ENCODE results near the gene CSH2.
"Not testable (repeated sequence)": the region's sequence is repeated elsewhere in the genome, so short reads cannot be mapped to it uniquely, and the experiment has no call there.

The CSH2 gene

GRCh38 chr17:63880706-63881105 lies 7.2 kb upstream of the CSH2 start:
- H3K9me3 ChIP-seq (ENCODE audit: control insufficient read depth in 1 of 2, low read length in 2 of 2) = no peaks in the 10 kb centered on the region
- H3K27me3 ChIP-seq (ENCODE audit: control insufficient read depth in 1 of 2, insufficient read depth in 2 of 2, low read length in 2 of 2) = no peaks in the 10 kb centered on the region
- H3K36me3 ChIP-seq (ENCODE audit: control insufficient read depth in 1 of 2, insufficient read depth in 2 of 2, low read length in 2 of 2) = no peaks in the 10 kb centered on the region
- no peaks in the 10 kb centered on the region for H3K4me1 ChIP-seq (ENCODE audit: control insufficient read depth in 1 of 2, insufficient read depth in 2 of 2, low read length in 2 of 2)
- H3K27ac ChIP-seq (ENCODE audit: low read depth, low read length) = no peak overlapping the region
- no peak overlapping the region for H3K9ac ChIP-seq (ENCODE audit: low read depth in 1 of 2, low read length in 2 of 2)
- H3K4me3 ChIP-seq (ENCODE audit: low read depth in 1 of 2, low read length in 2 of 2) = no peak overlapping the region

GRCh38 chr17:63878413-63878812 lies 4.9 kb upstream of the CSH2 start:
- H3K9me3 ChIP-seq (ENCODE audit: control insufficient read depth in 1 of 2, low read length in 2 of 2); H3K36me3 ChIP-seq (ENCODE audit: control insufficient read depth in 1 of 2, insufficient read depth in 2 of 2, low read length in 2 of 2); H3K4me3 ChIP-seq (ENCODE audit: low read depth in 1 of 2, low read length in 2 of 2); H3K4me1 ChIP-seq (ENCODE audit: control insufficient read depth in 1 of 2, insufficient read depth in 2 of 2, low read length in 2 of 2); H3K27ac ChIP-seq (ENCODE audit: low read depth, low read length); H3K9ac ChIP-seq (ENCODE audit: low read depth in 1 of 2, low read length in 2 of 2); H3K27me3 ChIP-seq (ENCODE audit: control insufficient read depth in 1 of 2, insufficient read depth in 2 of 2, low read length in 2 of 2): not testable (repeated sequence)

GRCh38 chr17:63874693-63875092 lies 1.2 kb upstream of the CSH2 start:
- not testable (repeated sequence) for H3K36me3 ChIP-seq (ENCODE audit: control insufficient read depth in 1 of 2, insufficient read depth in 2 of 2, low read length in 2 of 2); H3K4me3 ChIP-seq (ENCODE audit: low read depth in 1 of 2, low read length in 2 of 2); H3K9me3 ChIP-seq (ENCODE audit: control insufficient read depth in 1 of 2, low read length in 2 of 2); H3K4me1 ChIP-seq (ENCODE audit: control insufficient read depth in 1 of 2, insufficient read depth in 2 of 2, low read length in 2 of 2); H3K9ac ChIP-seq (ENCODE audit: low read depth in 1 of 2, low read length in 2 of 2); H3K27ac ChIP-seq (ENCODE audit: low read depth, low read length); H3K27me3 ChIP-seq (ENCODE audit: control insufficient read depth in 1 of 2, insufficient read depth in 2 of 2, low read length in 2 of 2)

- H3K36me3 ChIP-seq (ENCODE audit: control insufficient read depth in 1 of 2, insufficient read depth in 2 of 2, low read length in 2 of 2); H3K27ac ChIP-seq (ENCODE audit: low read depth, low read length); H3K9me3 ChIP-seq (ENCODE audit: control insufficient read depth in 1 of 2, low read length in 2 of 2); H3K4me3 ChIP-seq (ENCODE audit: low read depth in 1 of 2, low read length in 2 of 2); H3K4me1 ChIP-seq (ENCODE audit: control insufficient read depth in 1 of 2, insufficient read depth in 2 of 2, low read length in 2 of 2); H3K9ac ChIP-seq (ENCODE audit: low read depth in 1 of 2, low read length in 2 of 2); H3K27me3 ChIP-seq (ENCODE audit: control insufficient read depth in 1 of 2, insufficient read depth in 2 of 2, low read length in 2 of 2): not testable (repeated sequence)
Measured at GRCh38 chr17:63874061-63874626, 667 bp upstream of the CSH2 start.

GRCh38 chr17:63871646-63872365 lies 1.7 kb downstream of the CSH2 start:
- not testable (repeated sequence) for H3K27ac ChIP-seq (ENCODE audit: low read depth, low read length); H3K4me1 ChIP-seq (ENCODE audit: control insufficient read depth in 1 of 2, insufficient read depth in 2 of 2, low read length in 2 of 2); H3K4me3 ChIP-seq (ENCODE audit: low read depth in 1 of 2, low read length in 2 of 2); H3K36me3 ChIP-seq (ENCODE audit: control insufficient read depth in 1 of 2, insufficient read depth in 2 of 2, low read length in 2 of 2); H3K9me3 ChIP-seq (ENCODE audit: control insufficient read depth in 1 of 2, low read length in 2 of 2); H3K27me3 ChIP-seq (ENCODE audit: control insufficient read depth in 1 of 2, insufficient read depth in 2 of 2, low read length in 2 of 2); H3K9ac ChIP-seq (ENCODE audit: low read depth in 1 of 2, low read length in 2 of 2)

GRCh38 chr17:63870292-63870665 lies 3.2 kb downstream of the CSH2 start:
- H3K27ac ChIP-seq (ENCODE audit: low read depth, low read length); H3K4me1 ChIP-seq (ENCODE audit: control insufficient read depth in 1 of 2, insufficient read depth in 2 of 2, low read length in 2 of 2); H3K36me3 ChIP-seq (ENCODE audit: control insufficient read depth in 1 of 2, insufficient read depth in 2 of 2, low read length in 2 of 2); H3K9ac ChIP-seq (ENCODE audit: low read depth in 1 of 2, low read length in 2 of 2); H3K4me3 ChIP-seq (ENCODE audit: low read depth in 1 of 2, low read length in 2 of 2); H3K27me3 ChIP-seq (ENCODE audit: control insufficient read depth in 1 of 2, insufficient read depth in 2 of 2, low read length in 2 of 2); H3K9me3 ChIP-seq (ENCODE audit: control insufficient read depth in 1 of 2, low read length in 2 of 2): not testable (repeated sequence)

- not testable (repeated sequence) for H3K9me3 ChIP-seq (ENCODE audit: control insufficient read depth in 1 of 2, low read length in 2 of 2); H3K36me3 ChIP-seq (ENCODE audit: control insufficient read depth in 1 of 2, insufficient read depth in 2 of 2, low read length in 2 of 2); H3K4me3 ChIP-seq (ENCODE audit: low read depth in 1 of 2, low read length in 2 of 2); H3K27ac ChIP-seq (ENCODE audit: low read depth, low read length); H3K9ac ChIP-seq (ENCODE audit: low read depth in 1 of 2, low read length in 2 of 2); H3K4me1 ChIP-seq (ENCODE audit: control insufficient read depth in 1 of 2, insufficient read depth in 2 of 2, low read length in 2 of 2); H3K27me3 ChIP-seq (ENCODE audit: control insufficient read depth in 1 of 2, insufficient read depth in 2 of 2, low read length in 2 of 2)
Measured at GRCh38 chr17:63869491-63870291, 3.8 kb downstream of the CSH2 start.

- H3K27ac ChIP-seq (ENCODE audit: low read depth, low read length) = not testable (repeated sequence)
Measured at GRCh38 chr17:63866625-63867024, 6.9 kb downstream of the CSH2 start.

GRCh38 chr17:63859257-63859656 lies 14.2 kb downstream of the CSH2 start:
- Histone ChIP-seq H3K9ac (ENCODE audit: low read depth in 1 of 2, low read length in 2 of 2) (no peak overlapping the region), H3K36me3 (ENCODE audit: control insufficient read depth in 1 of 2, insufficient read depth in 2 of 2, low read length in 2 of 2) (no peaks in the 10 kb centered on the region), H3K27me3 (ENCODE audit: control insufficient read depth in 1 of 2, insufficient read depth in 2 of 2, low read length in 2 of 2) (no peaks in the 10 kb centered on the region), H3K4me3 (ENCODE audit: low read depth in 1 of 2, low read length in 2 of 2) (no peak overlapping the region), H3K9me3 (ENCODE audit: control insufficient read depth in 1 of 2, low read length in 2 of 2) (no peaks in the 10 kb centered on the region), H3K4me1 (ENCODE audit: control insufficient read depth in 1 of 2, insufficient read depth in 2 of 2, low read length in 2 of 2) (no peaks in the 10 kb centered on the region), H3K27ac (ENCODE audit: low read depth, low read length) (no peak overlapping the region)

More at GRCh38 chr17:63866625-63867024, 6.9 kb downstream of the CSH2 start:
- not testable (repeated sequence) for H3K4me1 ChIP-seq (ENCODE audit: control insufficient read depth in 1 of 2, insufficient read depth in 2 of 2, low read length in 2 of 2); H3K9ac ChIP-seq (ENCODE audit: low read depth in 1 of 2, low read length in 2 of 2); H3K27me3 ChIP-seq (ENCODE audit: control insufficient read depth in 1 of 2, insufficient read depth in 2 of 2, low read length in 2 of 2); H3K9me3 ChIP-seq (ENCODE audit: control insufficient read depth in 1 of 2, low read length in 2 of 2); H3K4me3 ChIP-seq (ENCODE audit: low read depth in 1 of 2, low read length in 2 of 2); H3K36me3 ChIP-seq (ENCODE audit: control insufficient read depth in 1 of 2, insufficient read depth in 2 of 2, low read length in 2 of 2)

GRCh38 chr17:63856425-63856824 lies 17.1 kb downstream of the CSH2 start:
- H3K9me3 ChIP-seq (ENCODE audit: control insufficient read depth in 1 of 2, low read length in 2 of 2); H3K36me3 ChIP-seq (ENCODE audit: control insufficient read depth in 1 of 2, insufficient read depth in 2 of 2, low read length in 2 of 2); H3K27me3 ChIP-seq (ENCODE audit: control insufficient read depth in 1 of 2, insufficient read depth in 2 of 2, low read length in 2 of 2); H3K4me1 ChIP-seq (ENCODE audit: control insufficient read depth in 1 of 2, insufficient read depth in 2 of 2, low read length in 2 of 2); H3K27ac ChIP-seq (ENCODE audit: low read depth, low read length); H3K4me3 ChIP-seq (ENCODE audit: low read depth in 1 of 2, low read length in 2 of 2); H3K9ac ChIP-seq (ENCODE audit: low read depth in 1 of 2, low read length in 2 of 2): not testable (repeated sequence)
